Hippocampal formation (tissue), 2 donors: ENCODE measurements around the gene CNOT9.
"Not testable (repeated sequence)": the region's sequence is repeated elsewhere in the genome, so short reads cannot be mapped to it uniquely, and the experiment has no call there.

Source experiments
- DNase-seq, 2 donors: peaks; one replicate each; lab custom pipeline; 2025; lab: John Stamatoyannopoulos, UW

The CNOT9 gene

GRCh38 chr2:218568190-218569037, at the start of gene CNOT9, which contains the start of gene USP37:
TSS of gene CNOT9 (plus strand) at chr2:218568839. CDS start at chr2:218568955, 116 bp downstream.
TSS of gene USP37 (minus strand) at chr2:218568351. CDS start at chr2:218558653, 9,698 bp downstream.
- DNase-seq: peak; percentile 96 to 98

- no peak for DNase-seq
Measured at GRCh38 chr2:218518876-218519275, 49.8 kb upstream of the CNOT9 start.

GRCh38 chr2:218523651-218524050, 45.0 kb upstream of the CNOT9 start:
- DNase-seq: no peak

GRCh38 chr2:218528409-218528808, 40.2 kb upstream of the CNOT9 start:
- DNase-seq: not testable (repeated sequence)

GRCh38 chr2:218529990-218530389, 38.6 kb upstream of the CNOT9 start:
- no peak for DNase-seq

- DNase-seq: no peak
Measured at GRCh38 chr2:218536804-218537494, 31.7 kb upstream of the CNOT9 start.

GRCh38 chr2:218540015-218540414, 28.6 kb upstream of the CNOT9 start:
- no peak for DNase-seq

GRCh38 chr2:218546012-218546411, 22.6 kb upstream of the CNOT9 start:
- DNase-seq: no peak

- DNase-seq: no peak
Measured at GRCh38 chr2:218547511-218547910, 21.1 kb upstream of the CNOT9 start.

- no peak for DNase-seq
Measured at GRCh38 chr2:218547978-218548377, 20.7 kb upstream of the CNOT9 start.

- DNase-seq: not testable (repeated sequence)
Measured at GRCh38 chr2:218554225-218554624, 14.4 kb upstream of the CNOT9 start.

GRCh38 chr2:218555527-218555926, 13.1 kb upstream of the CNOT9 start:
- no peak for DNase-seq

- DNase-seq: no peak
Measured at GRCh38 chr2:218557941-218558340, 10.7 kb upstream of the CNOT9 start.

GRCh38 chr2:218558986-218559385, 9.7 kb upstream of the CNOT9 start:
- no peak for DNase-seq

GRCh38 chr2:218564056-218564455, 4.6 kb upstream of the CNOT9 start:
- DNase-seq: no peak

- DNase-seq: no peak
Measured at GRCh38 chr2:218566296-218566695, 2.3 kb upstream of the CNOT9 start.

- DNase-seq: no peak
Measured at GRCh38 chr2:218567797-218568189, 846 bp upstream of the CNOT9 start.

- peak; percentile 39 to 47 for DNase-seq
Measured at GRCh38 chr2:218569038-218569431, 396 bp downstream of the CNOT9 start.

- no peak for DNase-seq
Measured at GRCh38 chr2:218569661-218570500, 1.2 kb downstream of the CNOT9 start.

- no peak for DNase-seq
Measured at GRCh38 chr2:218570850-218571249, 2.2 kb downstream of the CNOT9 start.

- no peak for DNase-seq
Measured at GRCh38 chr2:218576854-218577253, 8.2 kb downstream of the CNOT9 start.
